GM12875 (cell line): Measurements from ENCODE around the gene JARID2.

Experiments used
- H3K4me3 ChIP-seq: one replicate; pipeline ENCODE4 v1.5.1; 2011; ENCODE audit warnings: low read depth, low read length, control low read depth
- TF ChIP-seq, protein P1 (sequence below): IDR thresholded peaks from 2 replicates; pipeline ENCODE4 v1.5.1; 2011; ENCODE audit warnings: low read depth, mild to moderate bottlenecking, control low read depth, inconsistent platforms, low read length, moderate library complexity, borderline replicate concordance; ENCODE audit not compliant: insufficient read depth

JARID2 gene

GRCh38 chr6:15555101-15556038 lies 309.5 kb downstream of the JARID2 start:
- TF ChIP-seq, protein P1, sequence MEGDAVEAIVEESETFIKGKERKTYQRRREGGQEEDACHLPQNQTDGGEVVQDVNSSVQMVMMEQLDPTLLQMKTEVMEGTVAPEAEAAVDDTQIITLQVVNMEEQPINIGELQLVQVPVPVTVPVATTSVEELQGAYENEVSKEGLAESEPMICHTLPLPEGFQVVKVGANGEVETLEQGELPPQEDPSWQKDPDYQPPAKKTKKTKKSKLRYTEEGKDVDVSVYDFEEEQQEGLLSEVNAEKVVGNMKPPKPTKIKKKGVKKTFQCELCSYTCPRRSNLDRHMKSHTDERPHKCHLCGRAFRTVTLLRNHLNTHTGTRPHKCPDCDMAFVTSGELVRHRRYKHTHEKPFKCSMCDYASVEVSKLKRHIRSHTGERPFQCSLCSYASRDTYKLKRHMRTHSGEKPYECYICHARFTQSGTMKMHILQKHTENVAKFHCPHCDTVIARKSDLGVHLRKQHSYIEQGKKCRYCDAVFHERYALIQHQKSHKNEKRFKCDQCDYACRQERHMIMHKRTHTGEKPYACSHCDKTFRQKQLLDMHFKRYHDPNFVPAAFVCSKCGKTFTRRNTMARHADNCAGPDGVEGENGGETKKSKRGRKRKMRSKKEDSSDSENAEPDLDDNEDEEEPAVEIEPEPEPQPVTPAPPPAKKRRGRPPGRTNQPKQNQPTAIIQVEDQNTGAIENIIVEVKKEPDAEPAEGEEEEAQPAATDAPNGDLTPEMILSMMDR: no peak
- no peak overlapping the region for H3K4me3 ChIP-seq

DNA sequence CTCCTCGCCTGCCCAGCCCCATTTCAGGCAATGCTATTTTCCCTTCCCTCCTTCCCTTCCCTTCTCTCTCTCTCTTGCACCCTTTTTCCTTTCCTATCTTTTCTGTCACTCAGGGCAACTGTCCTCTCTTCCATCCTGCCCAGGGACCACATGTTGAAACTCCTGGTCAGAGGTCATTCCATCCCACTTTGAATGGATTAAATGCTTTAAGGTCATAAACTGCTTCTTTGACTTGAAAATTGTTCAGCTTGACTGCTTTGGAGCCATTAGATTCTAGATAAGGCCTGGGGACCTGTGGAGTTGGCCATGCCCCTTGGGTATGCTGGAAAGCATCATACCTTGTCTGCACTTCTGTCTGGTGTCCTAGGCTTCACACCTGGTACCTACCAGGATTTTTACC lies 310.8 kb downstream of the JARID2 start:
- H3K4me3 ChIP-seq: no peak overlapping the region
- TF ChIP-seq, protein P1: no peak

DNA sequence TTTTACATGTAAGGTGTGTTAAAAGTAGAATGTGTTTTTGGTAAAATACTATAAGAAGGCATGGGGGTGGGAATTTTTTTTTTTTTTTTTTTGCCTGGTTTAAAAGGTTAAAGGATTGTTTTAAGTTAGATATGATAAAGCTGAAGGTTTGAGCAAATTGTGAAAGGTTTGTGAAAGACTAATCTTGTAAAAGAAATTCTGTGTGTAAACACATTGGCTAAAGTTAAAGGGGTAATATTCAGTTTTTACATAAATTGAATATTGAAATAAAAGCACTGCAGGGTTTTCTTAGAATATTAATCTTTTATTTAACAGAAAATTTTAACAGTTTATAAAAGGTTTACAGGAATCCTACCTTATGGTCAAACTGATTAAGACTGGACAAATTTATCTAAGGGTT lies 311.3 kb downstream of the JARID2 start:
- no peak overlapping the region for H3K4me3 ChIP-seq
- TF ChIP-seq, protein P1: no peak

GRCh38 chr6:15560713-15561112 lies 314.8 kb downstream of the JARID2 start:
- TF ChIP-seq, protein P1: no peak
- no peak overlapping the region for H3K4me3 ChIP-seq

- TF ChIP-seq, protein P1: no peak
- no peak overlapping the region for H3K4me3 ChIP-seq
These were observed 315.8 kb downstream of the JARID2 start for GRCh38 chr6:15561447-15562199.

- TF ChIP-seq, protein P1: no peak
- no peak overlapping the region for H3K4me3 ChIP-seq
These were observed 317.1 kb downstream of the JARID2 start for GRCh38 chr6:15562977-15563376.
